Measurements from ENCODE around the gene KRTCAP3.

KRTCAP3 gene

DNA sequence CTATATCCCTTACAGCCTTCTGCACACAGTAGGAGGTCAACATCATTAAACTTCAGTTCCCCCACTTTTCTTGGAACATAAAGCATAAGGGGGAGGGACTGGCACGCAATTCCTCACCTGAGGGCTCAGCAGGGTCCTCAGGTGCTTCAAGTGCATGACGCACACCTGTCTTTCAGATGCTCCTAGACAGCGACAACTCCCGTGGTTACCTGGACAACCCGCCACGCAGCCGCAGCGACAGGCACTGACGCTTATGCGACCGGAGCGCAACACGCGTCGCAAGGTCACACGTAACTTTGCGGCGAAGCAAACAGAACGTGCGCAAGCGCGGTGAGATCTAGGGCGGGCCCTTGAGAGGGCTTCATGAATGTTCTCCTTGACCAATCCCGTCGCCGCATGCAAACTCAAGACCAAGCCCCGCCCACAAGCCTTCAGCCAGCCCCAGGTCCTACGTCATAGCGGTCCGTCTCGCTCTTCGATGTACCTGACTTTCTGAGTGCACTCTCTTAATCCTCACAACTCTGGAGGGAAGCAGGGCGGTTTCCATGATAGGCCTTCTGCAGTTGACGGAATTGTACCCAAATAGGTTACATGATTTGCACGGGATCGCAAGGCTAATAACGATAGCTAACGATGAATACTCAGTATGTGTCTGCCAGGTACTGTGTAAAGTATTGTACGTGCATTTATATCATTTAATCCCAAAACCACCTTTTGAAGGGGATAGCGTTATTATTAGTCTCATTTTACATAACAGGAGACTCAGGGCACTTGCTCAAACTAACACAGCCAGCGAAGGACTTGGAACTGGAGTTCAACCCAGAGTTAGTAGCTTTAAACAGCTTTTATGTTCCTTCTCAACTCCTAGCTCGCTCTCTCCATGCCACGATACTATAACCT is 47.6 kb downstream of the KRTCAP3 start, which contains the start of gene IFT172:
Gene IFT172 (minus strand): TSS at position 246 of the 900 bp plus-strand sequence. CDS start 90 bp downstream, at position 156.
- H3K36me3 ChIP-seq: peaks cover 3 to 10% (median 7%) of the 10 kb centered on the region in 11 experiments; a peak in 16 of 22 replicates
- H4K20me1 ChIP-seq: no peaks in the 10 kb centered on the region
- no peak for TF ChIP-seq Cebpa-rat (IDR thresholded peaks at IDR 0.05)
- H3K27me3 ChIP-seq: peaks cover 8 to 15% (median 13%) of the 10 kb centered on the region in 11 experiments
- H3K4me3 ChIP-seq: peak within 1 kb of the TSS; percentile 63 to 81 (median 70)
- H3K4me2 ChIP-seq: peak within 1 kb of the TSS; percentile 80 to 98 (median 95)
- peak within 1 kb of the TSS in 7 of 11 experiments; percentile 6 to 64 (median 25); a peak in 9 of 22 replicates for H3K27ac ChIP-seq
- H3K9ac ChIP-seq: peak within 1 kb of the TSS; percentile 57 to 72 (median 68); a peak in 21 of 22 replicates
- H3K9me3 ChIP-seq (replicated peaks in 1 of 11): peaks cover 0 to 6% (median 0%) of the 10 kb centered on the region in 11 experiments; a peak in 3 of 22 replicates
- H3K4me1 ChIP-seq: peaks cover 15 to 41% (median 28%) of the 10 kb centered on the region in 10 experiments

GRCh38 chr2:27492557-27492956 is 50.4 kb downstream of the KRTCAP3 start:
- Histone ChIP-seq H3K36me3 (no peaks in the 10 kb centered on the region), H3K27ac (no peak overlapping the region), H3K4me1 (peaks cover 11 to 22% (median 16%) of the 10 kb centered on the region in 10 experiments), H3K9me3 (replicated peaks in 1 of 11) (peaks cover 0 to 8% (median 0%) of the 10 kb centered on the region in 11 experiments; a peak in 3 of 22 replicates), H3K27me3 (peaks cover 21 to 42% (median 34%) of the 10 kb centered on the region in 11 experiments), H3K4me3 (no peak overlapping the region), H4K20me1 (no peaks in the 10 kb centered on the region), H3K4me2 (no peak overlapping the region), H3K9ac (no peak overlapping the region)
- no peak for TF ChIP-seq Cebpa-rat (IDR thresholded peaks at IDR 0.05)

DNA sequence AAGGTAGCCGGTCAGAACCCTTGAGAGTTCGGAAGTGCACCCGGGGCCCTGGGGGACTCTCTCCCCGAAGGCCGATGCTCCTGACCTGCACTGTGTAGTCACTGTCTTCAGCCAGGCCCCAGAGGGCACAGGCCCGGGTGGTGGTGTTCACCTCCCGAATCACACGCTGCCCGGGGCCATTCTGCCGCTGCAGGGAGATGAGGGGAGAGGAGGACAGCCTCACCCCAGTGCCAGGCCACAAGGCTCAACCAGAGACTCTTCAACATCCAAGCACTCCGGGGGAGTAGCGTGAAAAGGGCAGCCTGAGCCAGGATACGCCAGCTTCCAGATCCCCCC is 51.7 kb downstream of the KRTCAP3 start:
- H3K9ac ChIP-seq: no peak overlapping the region
- no peak overlapping the region for H3K4me3 ChIP-seq
- TF ChIP-seq Cebpa-rat (IDR thresholded peaks at IDR 0.05): no peak
- no peak overlapping the region for H3K4me2 ChIP-seq
- H3K36me3 ChIP-seq: no peaks in the 10 kb centered on the region
- peaks cover 21 to 42% (median 34%) of the 10 kb centered on the region in 11 experiments for H3K27me3 ChIP-seq
- peaks cover 0 to 8% (median 0%) of the 10 kb centered on the region in 11 experiments; a peak in 3 of 22 replicates for H3K9me3 ChIP-seq (replicated peaks in 1 of 11)
- no peak overlapping the region for H3K27ac ChIP-seq
- H4K20me1 ChIP-seq: no peaks in the 10 kb centered on the region
- peaks cover 4 to 10% (median 8%) of the 10 kb centered on the region in 10 experiments; a peak in 19 of 20 replicates for H3K4me1 ChIP-seq
